Lower leg skin (tissue), 4 donors: Measurements from ENCODE around the gene TMPRSS3. TPM values are rescaled to one million over a fixed set of nuclear protein-coding genes. Genes with fewer than 3 reads are reported as not detected.

ENCODE experiments used
- DNase-seq, 2 donors: peaks; one replicate each; pipeline ENCODE4 v3.0.0-alpha.2; 2019; ENCODE audit warnings: low spot score in 2 of 2
- H3K4me3 ChIP-seq: fragments of 200-600 bp; sonication (generic); 2 replicates; pipeline ENCODE4 v1.5.1; 2017; ENCODE audit warnings: mild to moderate bottlenecking, low read depth; ENCODE audit not compliant: poor library complexity, severe bottlenecking
- POLR2A ChIP-seq, 2 donors: fragments of 450-650 bp; IDR thresholded peaks; one replicate each; pipeline ENCODE4 v1.6.1; 2016 to 2017; ENCODE audit warnings: antibody characterized with exemption in 2 of 2, mild to moderate bottlenecking in 1 of 2, moderate library complexity in 1 of 2
- WGBS, 2 donors: methylation state at CpG; one replicate each; pipeline ENCODE4 v1.1.5; 2018; 5-methylcytosine and 5-hydroxymethylcytosine counted together
- intact Hi-C: fragments of 100-400 bp; cut with DNase I; formaldehyde crosslinking; loops from one replicate; pipeline ENCODE4 v1.15.0; 2023; ENCODE audit warnings: low total_unique reads
- total RNA-seq, 4 donors: library from RNA; depleted of rRNA; stranded (reverse); fragments of >200 nt; gene quantifications; one replicate each; pipeline ENCODE4 v1.1.0, GENCODE V29; 2016
- TF ChIP-seq, protein P1 (sequence below), 3 donors: fragments of 450-650 bp; IDR thresholded peaks; one replicate each; pipeline ENCODE4 v1.5.1; 2016; ENCODE audit warnings: antibody characterized with exemption in 3 of 3, mild to moderate bottlenecking in 3 of 3, moderate library complexity in 2 of 3

The TMPRSS3 gene
- total RNA-seq, 4 donors from 2014 or later = 0.19 to 0.78 (median 0.36) TPM

DNA sequence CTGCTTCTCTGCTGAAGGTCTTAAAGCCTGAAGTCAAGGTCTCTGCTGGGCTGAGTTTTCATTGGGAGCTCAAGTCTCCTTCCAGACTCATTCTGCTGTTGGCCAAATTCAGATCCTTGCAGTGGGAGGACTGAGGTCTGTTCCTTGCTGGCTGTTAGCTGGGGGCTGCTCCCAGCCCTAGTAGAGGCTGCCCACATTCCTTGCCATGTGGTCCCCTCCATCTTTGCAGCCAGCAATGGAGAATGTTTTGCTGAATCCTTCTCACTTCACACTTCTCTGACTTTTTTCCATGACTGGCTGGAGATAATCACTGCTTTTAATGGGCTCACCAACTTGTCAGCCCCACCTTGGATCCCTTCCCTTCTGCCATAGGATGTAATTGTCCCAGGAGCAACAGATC, 41.1 kb upstream of the TMPRSS3 start:
- TF ChIP-seq, protein P1, sequence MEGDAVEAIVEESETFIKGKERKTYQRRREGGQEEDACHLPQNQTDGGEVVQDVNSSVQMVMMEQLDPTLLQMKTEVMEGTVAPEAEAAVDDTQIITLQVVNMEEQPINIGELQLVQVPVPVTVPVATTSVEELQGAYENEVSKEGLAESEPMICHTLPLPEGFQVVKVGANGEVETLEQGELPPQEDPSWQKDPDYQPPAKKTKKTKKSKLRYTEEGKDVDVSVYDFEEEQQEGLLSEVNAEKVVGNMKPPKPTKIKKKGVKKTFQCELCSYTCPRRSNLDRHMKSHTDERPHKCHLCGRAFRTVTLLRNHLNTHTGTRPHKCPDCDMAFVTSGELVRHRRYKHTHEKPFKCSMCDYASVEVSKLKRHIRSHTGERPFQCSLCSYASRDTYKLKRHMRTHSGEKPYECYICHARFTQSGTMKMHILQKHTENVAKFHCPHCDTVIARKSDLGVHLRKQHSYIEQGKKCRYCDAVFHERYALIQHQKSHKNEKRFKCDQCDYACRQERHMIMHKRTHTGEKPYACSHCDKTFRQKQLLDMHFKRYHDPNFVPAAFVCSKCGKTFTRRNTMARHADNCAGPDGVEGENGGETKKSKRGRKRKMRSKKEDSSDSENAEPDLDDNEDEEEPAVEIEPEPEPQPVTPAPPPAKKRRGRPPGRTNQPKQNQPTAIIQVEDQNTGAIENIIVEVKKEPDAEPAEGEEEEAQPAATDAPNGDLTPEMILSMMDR (IDR thresholded peaks at IDR 0.05) = no peak
- no peak for TF ChIP-seq POLR2A (IDR thresholded peaks at IDR 0.05)
- no peak overlapping the region for H3K4me3 ChIP-seq
- DNase-seq = no peak
- intact Hi-C loops = no loop called here

DNA sequence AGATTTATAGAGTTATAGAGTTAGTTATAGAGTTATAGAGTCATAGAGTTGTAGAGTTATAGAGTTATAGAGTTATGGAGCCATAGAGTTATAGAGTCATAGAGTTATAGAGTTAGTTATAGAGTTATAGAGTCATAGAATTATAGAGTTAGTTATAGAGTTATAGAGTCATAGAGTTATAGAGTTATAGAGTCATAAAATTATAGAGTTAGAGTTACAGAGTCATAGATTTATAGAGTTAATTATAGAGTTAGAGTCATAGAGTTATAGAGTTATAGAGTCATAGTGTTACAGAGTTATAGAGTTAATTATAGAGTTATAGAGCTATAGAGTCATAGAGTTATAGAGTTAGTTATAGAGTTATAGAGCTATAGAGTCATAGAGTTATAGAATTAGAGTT, 40.0 kb upstream of the TMPRSS3 start:
- intact Hi-C loops = no loop called here
- no peak overlapping the region for H3K4me3 ChIP-seq
- TF ChIP-seq, protein P1 (IDR thresholded peaks at IDR 0.05) = no peak
- no peak for TF ChIP-seq POLR2A (IDR thresholded peaks at IDR 0.05)
- DNase-seq = no peak

DNA sequence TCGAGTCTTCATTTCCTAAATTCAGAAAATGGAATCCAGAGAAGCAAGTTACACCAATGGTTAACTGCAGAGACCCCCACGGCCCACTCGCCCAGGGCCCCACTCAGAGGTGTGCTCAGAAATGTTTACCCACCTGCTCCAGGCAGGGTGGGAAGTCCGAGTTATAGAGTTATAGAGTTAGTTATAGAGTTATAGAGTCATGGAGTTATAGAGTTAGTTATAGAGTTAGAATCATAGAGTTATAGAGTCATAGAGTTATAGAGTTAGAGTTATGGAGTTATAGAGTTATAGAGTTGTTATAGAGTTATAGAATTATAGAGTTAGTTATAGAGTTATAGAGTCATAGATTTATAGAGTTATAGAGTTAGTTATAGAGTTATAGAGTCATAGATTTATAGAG, 39.5 kb upstream of the TMPRSS3 start:
- no peak overlapping the region for H3K4me3 ChIP-seq
- TF ChIP-seq, protein P1 (IDR thresholded peaks at IDR 0.05) = no peak
- TF ChIP-seq POLR2A (IDR thresholded peaks at IDR 0.05) = no peak
- WGBS, 2 donors = 75 to 83% methylated on average over 4 of the region's 4 CpGs
- no peak for DNase-seq
- intact Hi-C loops = no loop called here

DNA sequence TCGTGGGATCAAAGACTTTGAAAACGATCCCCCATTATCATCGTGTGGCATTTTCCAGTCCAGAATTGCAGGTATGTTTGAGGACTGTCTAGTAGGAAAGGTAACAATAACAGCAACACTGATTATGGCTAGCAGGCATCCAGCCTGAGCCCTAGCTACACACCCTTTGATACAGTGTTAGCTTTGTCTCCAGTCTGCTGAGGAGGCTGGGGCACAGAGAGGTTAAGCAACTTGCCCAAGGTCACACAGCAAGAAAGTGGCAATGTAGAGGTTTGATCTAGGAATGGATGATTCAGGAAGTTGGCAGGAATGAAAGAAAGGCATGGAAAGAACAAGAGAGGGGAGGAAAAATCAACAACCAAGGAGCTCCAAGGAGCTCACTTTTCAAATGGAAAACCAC, 39.0 kb upstream of the TMPRSS3 start:
- intact Hi-C loops = no loop called here

DNA sequence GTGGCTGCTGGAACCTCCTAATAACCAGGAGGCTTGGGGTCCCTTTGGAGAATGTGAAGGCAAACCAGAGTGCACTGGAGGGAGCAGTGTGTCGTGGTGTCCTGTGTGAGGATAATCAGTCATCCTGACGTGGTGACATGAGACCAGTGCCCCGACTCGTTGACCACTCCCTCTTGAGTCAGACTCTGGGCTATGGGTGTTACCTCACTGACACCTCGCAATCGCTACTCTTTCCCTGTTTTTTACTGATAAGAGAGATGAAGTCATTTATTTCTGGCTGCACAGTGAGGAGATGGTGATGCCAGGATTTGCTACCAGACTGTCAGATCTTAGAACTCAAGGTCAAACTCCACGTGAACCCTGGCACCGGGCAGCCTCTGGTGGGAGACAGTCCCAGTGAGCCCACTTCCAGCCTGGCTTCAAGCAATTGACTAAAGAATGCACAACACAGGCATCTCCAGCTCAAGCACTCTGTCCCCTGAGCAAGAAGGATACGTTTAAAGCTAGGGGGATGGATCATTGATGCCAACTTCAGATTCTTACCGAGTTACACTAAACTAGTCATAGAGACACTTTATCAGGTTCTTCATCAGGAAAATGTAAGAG, 38.2 kb upstream of the TMPRSS3 start:
- no peak for TF ChIP-seq POLR2A (IDR thresholded peaks at IDR 0.05)
- TF ChIP-seq, protein P1 (IDR thresholded peaks at IDR 0.05) = no peak
- H3K4me3 ChIP-seq = no peak overlapping the region
- intact Hi-C loops = no loop called here
- DNase-seq = no peak
- 42 to 59% methylated on average over 10 of the region's 10 CpGs for WGBS, 2 donors

More for the DNA sequence above, 39.0 kb upstream of the TMPRSS3 start:
- TF ChIP-seq, protein P1 (IDR thresholded peaks at IDR 0.05) = no peak
- no peak for TF ChIP-seq POLR2A (IDR thresholded peaks at IDR 0.05)
- no peak for DNase-seq
- WGBS, 2 donors = 53 to 58% methylated on average over 3 of the region's 3 CpGs
- no peak overlapping the region for H3K4me3 ChIP-seq

DNA sequence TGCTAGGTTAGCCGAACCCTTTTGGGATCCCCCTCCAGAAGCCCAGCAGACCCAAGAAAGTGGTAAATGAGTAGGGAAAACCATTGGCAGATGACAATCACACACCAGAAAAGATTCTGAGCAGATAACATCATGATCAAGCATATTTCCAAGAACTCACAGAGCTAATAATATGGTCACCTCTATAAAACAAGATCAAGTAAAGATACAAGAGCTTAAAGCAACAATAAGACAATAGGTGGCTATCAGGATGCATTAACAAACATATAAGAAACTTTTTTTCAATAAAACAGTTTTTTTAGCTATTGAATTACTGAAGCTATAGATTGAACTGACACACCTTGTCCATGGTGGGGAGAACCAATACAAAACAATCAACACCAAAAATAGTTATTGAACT, 36.8 kb upstream of the TMPRSS3 start:
- no peak overlapping the region for H3K4me3 ChIP-seq
- WGBS, 2 donors = 38 to 93% methylated on average over 1 of the region's 1 CpG
- intact Hi-C loops = no loop called here
- DNase-seq = no peak
- TF ChIP-seq, protein P1 (IDR thresholded peaks at IDR 0.05) = no peak
- TF ChIP-seq POLR2A (IDR thresholded peaks at IDR 0.05) = no peak
